ENCODE data around the gene SYNPR.

DNA sequence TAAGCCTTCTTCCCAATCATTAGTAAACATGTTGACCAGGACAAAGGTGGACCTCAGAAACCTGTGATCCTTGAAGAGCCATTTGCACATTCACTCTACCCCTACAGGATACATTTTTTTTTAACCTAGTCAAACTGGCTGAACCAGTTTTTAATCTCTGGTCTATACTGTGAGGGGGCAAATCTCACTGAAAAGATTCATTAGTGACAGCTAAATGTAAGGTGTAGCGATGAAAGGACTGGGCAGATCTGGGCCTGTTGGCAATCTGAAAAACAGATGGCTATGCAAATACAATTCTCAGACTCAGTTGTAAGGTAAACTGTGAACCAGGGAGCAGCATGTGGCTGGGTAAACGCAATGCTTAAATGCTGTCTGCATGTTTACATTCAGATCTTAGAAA is 298.7 kb downstream of the SYNPR start:
- TF ChIP-seq, protein P1, sequence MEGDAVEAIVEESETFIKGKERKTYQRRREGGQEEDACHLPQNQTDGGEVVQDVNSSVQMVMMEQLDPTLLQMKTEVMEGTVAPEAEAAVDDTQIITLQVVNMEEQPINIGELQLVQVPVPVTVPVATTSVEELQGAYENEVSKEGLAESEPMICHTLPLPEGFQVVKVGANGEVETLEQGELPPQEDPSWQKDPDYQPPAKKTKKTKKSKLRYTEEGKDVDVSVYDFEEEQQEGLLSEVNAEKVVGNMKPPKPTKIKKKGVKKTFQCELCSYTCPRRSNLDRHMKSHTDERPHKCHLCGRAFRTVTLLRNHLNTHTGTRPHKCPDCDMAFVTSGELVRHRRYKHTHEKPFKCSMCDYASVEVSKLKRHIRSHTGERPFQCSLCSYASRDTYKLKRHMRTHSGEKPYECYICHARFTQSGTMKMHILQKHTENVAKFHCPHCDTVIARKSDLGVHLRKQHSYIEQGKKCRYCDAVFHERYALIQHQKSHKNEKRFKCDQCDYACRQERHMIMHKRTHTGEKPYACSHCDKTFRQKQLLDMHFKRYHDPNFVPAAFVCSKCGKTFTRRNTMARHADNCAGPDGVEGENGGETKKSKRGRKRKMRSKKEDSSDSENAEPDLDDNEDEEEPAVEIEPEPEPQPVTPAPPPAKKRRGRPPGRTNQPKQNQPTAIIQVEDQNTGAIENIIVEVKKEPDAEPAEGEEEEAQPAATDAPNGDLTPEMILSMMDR (IDR thresholded peaks at IDR 0.05): no peak
- TF ChIP-seq POLR2AphosphoS5 (IDR thresholded peaks at IDR 0.05): no peak

All from suprapubic skin (tissue), 3 donors.